Right lobe of liver (tissue), 6 donors: ENCODE results near the gene SPATA21. TPM values are rescaled to one million over a fixed set of nuclear protein-coding genes. Genes with fewer than 3 reads are reported as not detected.
"Not testable (repeated sequence)": the region's sequence is repeated elsewhere in the genome, so short reads cannot be mapped to it uniquely, and the experiment has no call there.

ENCODE experiments used
- ATAC-seq, 4 donors: fragments of 200-7000 bp; cut with Tn5 transposase; one replicate each; pipeline ENCODE4 v1.9.1; 2020; ENCODE audit warnings: mild to moderate bottlenecking in 4 of 4, moderate library complexity in 4 of 4
- DNase-seq, 3 donors: peaks; one replicate each; pipeline ENCODE4 v3.0.0-alpha.2; 2020
- H3K27ac ChIP-seq, 3 donors: fragments of 200-600 bp; one replicate each; pipeline ENCODE4 v1.8.0; 2022
- H3K27me3 ChIP-seq, 2 donors: fragments of 200-600 bp; one replicate each; pipeline ENCODE4 v1.8.0; 2022
- H3K36me3 ChIP-seq, 4 donors: fragments of 200-600 bp; sonication (generic) in 1 of 4; one replicate each; pipeline versions ENCODE4 v1.5.1 to v1.8.0; 2017 to 2022; ENCODE audit warnings: control low read depth in 1 of 4
- H3K4me1 ChIP-seq, 4 donors: fragments of 200-600 bp; sonication (generic) in 1 of 4; one replicate each; pipeline versions ENCODE4 v1.5.1 to v1.8.0; 2017 to 2022; ENCODE audit warnings: control low read depth in 1 of 4
- H3K4me3 ChIP-seq, 3 donors: fragments of 200-600 bp; one replicate each; pipeline ENCODE4 v1.8.0; 2022
- H3K9me3 ChIP-seq, 4 donors: fragments of 200-600 bp; sonication (generic) in 1 of 4; one replicate each; pipeline versions ENCODE4 v1.5.1 to v1.8.0; 2017 to 2022; ENCODE audit warnings: control low read depth in 1 of 4
- CTCF ChIP-seq, 4 donors: fragments of 200-600 bp in 3 of 4; fragments of 450-650 bp in 1 of 4; IDR thresholded peaks; one replicate each; pipeline versions ENCODE4 v1.5.1 to v1.8.0; 2016 to 2022; ENCODE audit warnings: antibody characterized with exemption in 4 of 4, mild to moderate bottlenecking in 2 of 4
- POLR2A ChIP-seq: fragments of 450-650 bp; IDR thresholded peaks from one replicate; pipeline ENCODE4 v1.6.1; 2017; ENCODE audit warnings: antibody characterized with exemption, mild to moderate bottlenecking
- WGBS: methylation state at CpG from one replicate; pipeline ENCODE4 v1.1.6; 2018; ENCODE audit warnings: low coverage, low lambda C conversion rate; ENCODE audit not compliant: insufficient coverage; ENCODE audit errors: missing lambda C conversion rate; 5-methylcytosine and 5-hydroxymethylcytosine counted together
- intact Hi-C, 2 donors: fragments of 100-400 bp; cut with DNase I; formaldehyde crosslinking; loops; one replicate each; pipeline versions ENCODE4 v1.11.2 to v1.14.1; 2022
- long read RNA-seq: library from polyadenylated mRNA; unstranded; transcript quantifications from one replicate; pipeline ENCODE4 v2.0.0, GENCODE V29; 2019
- total RNA-seq, 6 experiments: library from RNA; depleted of rRNA in 2 of 6; stranded (reverse); fragments of >200 nt in 2 of 6; fragmentation: NEBNext Ultra II Directional in 3 of 6; extraction: Animal tissue kit (Norgen Biotek cat#: 25700) in 3 of 6; gene quantifications; one replicate each; pipeline versions ENCODE4 v1.1.0 to v1.2.4, GENCODE V29; 2016 to 2023
- donor health status: DM: no; HTN: yes; CAD: no.
- donor health status: DM: no; HTN: no; CAD: no.
- donor health status: DM: no; HTN: no; CAD: no.
- donor health status: DM: no; HTN: yes; CAD: no.
- donor health status: DM: no; HTN: yes; CAD: no.

The SPATA21 gene
- 1 to 10 TPM in 2 of 6 experiments, not detected in 4; 1.6 to 1.8 TPM for total RNA-seq
- long read RNA-seq, result 0 reads

DNA sequence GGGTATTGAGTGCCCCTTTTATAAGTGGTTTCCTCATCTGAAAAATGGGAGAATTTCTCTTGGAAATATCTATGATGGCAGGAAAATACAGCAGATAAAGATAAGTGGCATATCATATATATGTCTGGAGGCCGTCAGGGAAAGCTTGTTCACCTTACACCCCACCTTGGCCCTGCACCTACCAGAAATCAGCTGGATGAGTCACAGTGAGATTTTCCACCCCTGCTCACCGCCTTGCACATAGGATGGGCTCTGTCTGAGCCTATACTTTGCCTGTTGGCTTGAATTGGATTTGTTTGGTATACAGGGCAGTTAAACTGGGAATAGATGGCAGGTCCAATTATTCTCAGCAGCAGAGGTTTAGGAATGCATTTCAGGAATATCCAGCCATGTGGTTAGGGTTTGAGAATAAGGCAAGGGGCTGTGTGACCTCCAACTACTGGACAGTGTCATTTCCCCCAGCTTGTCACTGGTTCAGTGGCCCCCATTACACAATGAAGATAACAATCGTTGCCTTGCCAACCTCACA, at the start of gene SPATA21:
TSS of gene SPATA21 (minus strand) at position 479 of the 529 bp plus-strand sequence. CDS start 6,053 bp downstream, outside the sequence.
- no peaks in the 10 kb centered on the region for H3K9me3 ChIP-seq
- intact Hi-C loops, result no loop called here
- DNase-seq (no peak), ATAC-seq (no peak)
- no peak within 1 kb of the TSS for H3K27ac ChIP-seq
- H3K36me3 ChIP-seq, result no peaks in the 10 kb centered on the region
- TF ChIP-seq CTCF (IDR thresholded peaks at IDR 0.05) (no peak), POLR2A (no peak)
- H3K4me1 ChIP-seq, result no peaks in the 10 kb centered on the region
- no peak within 1 kb of the TSS for H3K4me3 ChIP-seq
- WGBS, result 27% methylated on average over 2 of the region's 3 CpGs
- H3K27me3 ChIP-seq, result no peaks in the 10 kb centered on the region

GRCh38 chr1:16487011-16487410, 49.8 kb upstream of the SPATA21 start:
- DNase-seq, ATAC-seq, H3K27me3 ChIP-seq, H3K4me1 ChIP-seq, H3K36me3 ChIP-seq, H3K9me3 ChIP-seq, H3K27ac ChIP-seq, intact Hi-C loops, H3K4me3 ChIP-seq: not testable (repeated sequence)

- no CpG with 5 or more reads among the region's 8 CpGs for WGBS
- H3K4me3 ChIP-seq, H3K9me3 ChIP-seq, intact Hi-C loops, DNase-seq, ATAC-seq, H3K4me1 ChIP-seq, H3K27ac ChIP-seq, H3K36me3 ChIP-seq, H3K27me3 ChIP-seq: not testable (repeated sequence)
Measured at GRCh38 chr1:16486316-16486715, 49.1 kb upstream of the SPATA21 start.

DNA sequence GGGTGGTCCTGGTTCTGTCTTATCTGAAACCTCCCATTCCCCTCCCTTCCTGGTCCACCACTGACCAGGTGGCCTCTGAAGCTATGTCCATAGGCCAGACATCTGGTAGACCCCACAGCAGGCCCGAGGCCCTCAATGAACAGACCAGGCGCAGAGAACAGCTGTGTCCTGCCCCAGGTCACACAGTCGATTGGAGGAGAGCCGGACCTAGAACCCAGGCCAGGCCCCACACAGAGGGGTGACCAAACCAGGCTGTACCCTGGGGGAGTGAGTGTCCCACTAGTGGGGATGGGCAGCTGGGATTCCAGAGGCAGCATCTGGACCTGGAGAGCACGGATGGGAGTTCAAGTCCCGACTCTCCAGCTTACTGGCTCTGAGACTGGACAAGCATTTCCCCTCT, 47.7 kb upstream of the SPATA21 start:
- DNase-seq (no peak), ATAC-seq (peak in 1 of 4 donors; percentile 31)
- H3K27me3 ChIP-seq, result no peaks in the 10 kb centered on the region
- H3K4me1 ChIP-seq, result no peaks in the 10 kb centered on the region
- H3K9me3 ChIP-seq, result no peaks in the 10 kb centered on the region
- no peak overlapping the region for H3K4me3 ChIP-seq
- H3K27ac ChIP-seq, result no peak overlapping the region
- no peaks in the 10 kb centered on the region for H3K36me3 ChIP-seq
- intact Hi-C loops, result no loop called here
- TF ChIP-seq CTCF (IDR thresholded peaks at IDR 0.05) (no peak), POLR2A (no peak)
- WGBS, result 67% methylated on average over 1 of the region's 6 CpGs

DNA sequence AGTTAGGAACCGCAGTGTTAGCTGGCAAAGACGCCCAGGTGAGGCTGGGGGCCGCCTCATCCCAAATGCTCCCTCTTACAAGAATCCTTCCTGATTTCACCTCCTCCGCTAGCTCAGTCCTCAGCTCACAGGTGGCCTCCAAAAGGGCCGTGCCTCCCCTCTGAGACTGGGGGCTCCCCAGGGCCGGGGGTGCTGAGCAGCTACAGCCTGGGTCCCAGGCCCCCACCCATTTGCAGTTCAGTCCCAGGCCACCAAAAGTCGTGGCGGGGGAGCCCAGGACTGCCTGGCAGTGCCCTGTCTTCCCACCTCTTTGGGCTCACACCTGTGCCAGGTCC, 47.2 kb upstream of the SPATA21 start:
- intact Hi-C loops, result no loop called here
- WGBS, result no CpG with 5 or more reads among the region's 8 CpGs
- Histone ChIP-seq H3K4me1 (no peaks in the 10 kb centered on the region), H3K27me3 (no peaks in the 10 kb centered on the region), H3K27ac (no peak overlapping the region), H3K4me3 (no peak overlapping the region), H3K36me3 (no peaks in the 10 kb centered on the region), H3K9me3 (no peaks in the 10 kb centered on the region)
- no peak for DNase-seq
- no peak for ATAC-seq
- TF ChIP-seq POLR2A (no peak), CTCF (IDR thresholded peaks at IDR 0.05) (no peak)

DNA sequence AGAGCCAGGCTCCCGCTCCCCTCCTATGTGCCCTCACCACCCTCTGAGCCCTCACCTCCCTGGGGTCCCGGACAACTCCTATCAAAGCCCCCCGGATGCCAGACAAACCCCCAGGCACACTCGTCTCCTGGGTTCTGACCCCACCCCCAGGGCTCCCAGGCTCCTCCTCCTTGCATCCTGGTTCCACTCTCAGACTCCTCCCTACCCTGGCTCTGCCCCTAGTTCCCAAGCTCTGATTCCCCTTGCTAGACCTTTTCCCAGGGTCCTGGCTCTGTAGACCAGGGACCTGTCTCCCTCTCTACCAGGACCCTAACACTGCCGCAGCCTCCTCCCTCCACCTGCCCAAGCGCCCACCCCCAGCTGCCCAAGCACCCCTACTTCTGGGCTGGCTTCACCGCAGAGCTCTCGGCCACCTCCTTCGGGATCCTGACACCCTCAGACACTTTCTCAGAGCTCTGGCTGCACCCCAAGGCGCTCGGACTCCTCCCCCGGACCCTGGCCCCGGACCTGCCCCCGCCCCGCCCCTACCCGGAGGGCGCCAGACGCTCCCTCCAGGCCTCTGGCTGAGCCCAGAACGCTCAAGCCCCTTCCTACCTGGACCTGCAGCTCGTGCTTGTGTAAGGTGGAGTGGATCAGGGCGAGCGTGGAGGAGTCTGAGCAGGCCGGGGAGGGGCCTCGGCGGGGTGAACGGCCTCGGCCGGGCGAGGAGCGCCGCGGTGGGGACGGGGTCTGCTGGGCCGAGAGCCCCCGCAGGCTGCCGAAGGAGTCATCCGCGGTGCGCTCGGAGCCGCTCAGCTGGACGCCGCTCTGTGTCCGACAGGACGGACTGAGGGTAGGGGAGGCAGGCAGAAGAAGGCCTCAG, 46.6 kb upstream of the SPATA21 start:
- H3K9me3 ChIP-seq, H3K27me3 ChIP-seq, intact Hi-C loops, DNase-seq, H3K4me1 ChIP-seq, H3K36me3 ChIP-seq, H3K4me3 ChIP-seq, H3K27ac ChIP-seq: not testable (repeated sequence)
- ATAC-seq, result peak in 1 of 4 donors; percentile 34
- WGBS, result 87% methylated on average over 17 of the region's 45 CpGs

- ATAC-seq, result peak in 1 of 4 donors; percentile 9
- 90% methylated on average over 3 of the region's 26 CpGs for WGBS
- not testable (repeated sequence) for H3K27me3 ChIP-seq
Measured at GRCh38 chr1:16483146-16483545, 45.9 kb upstream of the SPATA21 start.

More at GRCh38 chr1:16483146-16483545, 45.9 kb upstream of the SPATA21 start:
- H3K4me3 ChIP-seq, H3K36me3 ChIP-seq, H3K9me3 ChIP-seq, H3K27ac ChIP-seq, H3K4me1 ChIP-seq, intact Hi-C loops, DNase-seq: not testable (repeated sequence)
